HG03103 (cell line): Measurements from ENCODE around the gene MTR.

Source experiments
- ATAC-seq: cut with Tn5 transposase; IDR thresholded peaks from one replicate; pipeline ENCODE4 v1.9.1; 2021; ENCODE audit warnings: low read depth; ENCODE audit not compliant: unreplicated experiment

MTR gene

DNA sequence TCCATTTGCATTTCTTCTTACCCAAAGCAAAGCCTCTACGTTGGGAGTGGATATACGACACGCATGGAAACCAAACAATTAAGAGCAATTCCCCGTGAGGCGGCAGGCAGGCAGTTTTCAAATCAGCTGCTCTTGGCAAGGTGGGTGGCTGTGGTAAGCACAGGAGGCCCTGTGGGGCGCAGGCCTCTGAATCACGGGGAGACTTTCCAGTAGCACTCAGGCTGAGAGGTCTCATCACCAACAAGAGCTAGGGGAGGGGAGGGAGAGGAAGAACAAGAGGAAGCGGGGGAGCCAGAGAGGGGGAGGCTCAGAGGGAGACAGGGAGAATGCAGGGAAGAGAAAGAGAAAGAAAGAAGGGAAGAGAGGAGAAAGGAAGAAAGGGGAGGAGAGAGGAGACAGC lies 152.7 kb downstream of the MTR start:
- ATAC-seq: no peak

DNA sequence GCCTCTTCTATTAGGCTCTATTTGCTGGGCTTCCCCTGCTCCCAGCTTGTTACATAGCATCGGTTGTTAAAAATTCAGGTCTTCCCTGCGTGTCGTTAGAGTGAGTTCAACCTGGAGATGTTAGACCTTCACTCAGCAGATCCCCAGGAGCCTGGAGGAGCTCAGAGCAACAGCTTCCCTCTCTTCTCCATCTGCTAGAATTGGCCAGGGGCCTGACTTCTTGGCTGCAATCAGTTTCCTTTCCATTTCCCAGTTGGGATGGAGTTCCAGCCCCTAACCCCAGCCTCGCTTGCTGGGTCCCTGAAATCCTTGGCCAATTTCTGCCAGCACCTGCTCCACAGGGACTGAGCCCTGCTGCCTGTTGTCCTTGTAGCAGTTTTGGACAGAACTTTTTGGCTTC lies 153.3 kb downstream of the MTR start:
- ATAC-seq: no peak

DNA sequence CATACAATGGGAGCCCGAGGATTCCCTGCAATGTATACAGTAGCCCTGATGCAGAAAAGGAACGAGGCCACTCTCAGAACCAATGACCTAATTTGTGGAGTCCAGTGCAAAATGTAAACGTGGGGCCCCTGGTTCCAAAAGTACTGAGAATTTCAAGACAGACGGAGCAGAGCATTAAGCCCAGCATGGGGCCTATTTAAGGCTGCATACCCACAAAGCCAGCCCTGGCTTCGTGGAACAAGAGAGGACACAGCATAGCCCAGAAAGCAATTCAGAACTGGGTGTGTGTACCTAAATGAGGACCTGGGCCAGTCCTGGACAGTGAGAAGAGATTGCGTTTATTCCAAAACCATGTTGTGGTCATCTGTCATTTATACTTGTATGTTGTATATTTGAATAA lies 153.9 kb downstream of the MTR start:
- ATAC-seq: no peak

DNA sequence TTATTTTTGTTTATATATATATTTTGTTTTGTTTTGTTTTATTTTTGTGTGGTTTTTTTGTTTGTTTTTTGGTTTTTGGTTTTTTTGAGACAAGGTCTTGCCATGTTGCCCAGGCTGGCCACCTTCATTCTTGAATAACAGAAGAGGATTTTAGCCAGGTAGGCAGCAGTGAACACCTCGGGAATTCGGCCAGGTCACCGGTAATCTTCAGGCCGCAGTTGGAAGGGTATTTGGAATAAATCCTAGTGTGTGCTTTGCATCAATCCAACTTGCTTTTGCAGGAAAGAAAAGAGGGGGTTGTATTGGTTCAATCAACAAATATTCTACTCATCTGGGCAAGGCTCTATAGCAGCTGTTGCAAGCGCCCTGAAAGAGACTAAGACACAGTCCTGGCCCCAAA lies 155.3 kb downstream of the MTR start:
- no peak for ATAC-seq

DNA sequence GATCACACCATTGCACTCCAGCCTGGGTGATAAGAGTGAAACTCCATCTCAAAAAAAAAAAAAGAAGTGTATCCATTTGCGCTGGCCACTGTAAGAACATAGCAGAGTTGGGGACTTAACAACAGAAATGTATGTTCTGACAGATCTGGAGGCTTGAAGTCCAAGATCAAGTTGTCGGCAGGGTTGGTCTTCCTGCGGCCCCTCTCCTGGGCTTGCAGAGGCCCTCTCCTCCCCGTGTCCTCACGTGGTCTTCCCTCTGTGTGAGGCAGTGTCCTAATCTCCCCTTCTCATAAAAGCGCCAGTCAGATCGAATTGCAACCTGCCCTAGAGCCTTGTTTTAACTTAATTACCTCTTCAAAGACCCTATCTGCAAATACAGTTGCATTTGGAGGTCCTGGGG lies 156.6 kb downstream of the MTR start:
- no peak for ATAC-seq

DNA sequence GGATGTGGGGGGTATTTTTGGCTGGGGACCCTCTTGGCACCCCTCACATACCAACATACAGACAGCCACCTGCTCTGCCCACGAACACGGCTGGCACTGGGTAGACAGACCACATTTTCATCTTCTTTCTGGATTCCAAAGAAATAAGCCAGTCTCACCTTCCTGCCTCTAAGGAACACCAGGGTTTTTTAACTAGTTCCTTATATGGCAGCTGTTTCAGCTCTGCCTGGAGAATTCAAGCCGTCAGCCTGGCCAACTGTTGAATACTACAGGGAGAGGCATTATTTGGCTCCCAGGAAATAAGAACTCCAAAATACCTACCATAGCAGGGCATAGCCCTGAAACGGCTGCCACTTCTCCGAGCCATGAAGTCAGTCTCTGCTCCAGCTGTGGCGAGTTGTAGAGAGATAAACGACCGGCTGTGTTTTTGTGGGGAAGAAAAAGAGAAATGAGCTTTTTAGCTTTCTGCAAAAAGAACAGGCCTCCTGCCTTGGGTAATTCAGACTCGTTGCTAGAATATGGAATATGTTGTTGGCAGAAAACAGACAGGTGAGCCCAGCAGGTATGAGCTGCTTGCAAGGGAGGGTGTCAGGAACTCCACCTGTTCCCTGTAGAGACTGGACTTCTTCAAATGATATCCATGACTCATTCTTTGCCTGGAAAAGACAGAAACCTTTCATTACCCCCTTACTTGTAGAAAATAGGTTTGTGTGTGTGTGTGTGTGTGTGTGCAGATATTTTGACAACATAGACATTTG lies 157.3 kb downstream of the MTR start:
- ATAC-seq: no peak

DNA sequence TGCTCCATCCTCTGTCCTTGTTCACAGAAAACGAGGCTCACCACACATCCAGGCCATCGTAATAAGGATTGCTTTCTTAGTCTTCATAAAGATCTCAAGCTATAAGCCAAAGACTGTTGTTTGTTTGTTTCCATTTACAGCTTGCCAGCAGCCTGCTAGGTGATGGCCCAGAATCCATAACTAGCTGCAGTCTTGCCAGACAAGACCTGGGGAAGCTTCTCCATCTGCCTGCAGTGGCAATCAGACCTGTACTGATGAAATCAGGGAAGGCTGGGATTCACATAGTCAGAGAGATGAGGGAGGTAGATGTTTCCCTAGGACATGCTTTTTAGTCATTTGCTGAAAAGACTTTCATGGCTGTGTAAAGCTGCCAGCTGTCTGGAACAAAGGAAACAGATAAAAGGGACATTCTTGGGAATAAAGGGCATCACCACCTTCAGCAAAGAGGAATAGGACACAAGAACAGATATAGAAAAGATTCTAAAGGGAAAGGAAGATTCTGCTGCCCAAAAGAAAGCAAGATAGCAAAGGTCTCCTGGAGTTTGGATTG lies 158.1 kb downstream of the MTR start:
- no peak for ATAC-seq
